HepG2 (cell line): Measurements from ENCODE around the gene USP32. TPM values are rescaled to one million over a fixed set of nuclear protein-coding genes. Genes with fewer than 3 reads are reported as not detected.

Experiments
- ATAC-seq: fragments of 200-7000 bp; cut with Tn5 transposase; 3 replicates; pipeline ENCODE4 v1.9.1; 2020; ENCODE audit warnings: mild to moderate bottlenecking, moderate library complexity
- BruUV-seq: library from RNA; stranded (reverse); fragments of 400-500 nt; replicated peaks from 2 replicates; lab custom pipeline; 2021; lab: Mats Ljungman, UMichigan
- CTCF ChIA-PET: fragments of 300-600 bp; formaldehyde crosslinking; extraction: SDS; loops from one replicate; lab custom pipeline; 2021; ENCODE audit warnings: low total read pairs, inconsistent platforms, low intra/inter-chr PET ratio; lab: Yijun Ruan, JAX
- POLR2A ChIA-PET: fragments of 350-600 bp; sonication (Branson Sonifier 250); formaldehyde crosslinking; loops from one replicate; lab custom pipeline; 2020; ENCODE audit warnings: antibody characterized with exemption, inconsistent platforms; lab: Yijun Ruan, JAX
- DNase-seq: peaks from one replicate; pipeline ENCODE4 v3.0.0-alpha.2; 2015; ENCODE audit warnings: low spot score
- FAIRE-seq: peaks from 3 replicates; lab custom pipeline; 2011; peaks lifted over from hg19 to GRCh38; lab: Jason Lieb, UNC
- H2AFZ ChIP-seq: one replicate; pipeline ENCODE4 v1.6.1; 2011; ENCODE audit warnings: low read length, inconsistent platforms
- H3K27ac ChIP-seq: fragments of 300-600 bp; 3 replicates; pipeline ENCODE4 v1.8.0; 2011; ENCODE audit warnings: mixed run types, mild to moderate bottlenecking, mixed read lengths, low read length, inconsistent platforms; ENCODE audit not compliant: insufficient read depth; ENCODE audit errors: extremely low read length
- H3K27me3 ChIP-seq, 2 experiments: fragments of 200-600 bp in 1 of 2; 2 replicates in 1 of 2; 3 replicates in 1 of 2; pipeline versions ENCODE4 v1.6.0 to v1.8.0; 2011; ENCODE audit warnings: low read length in 2 of 2, mild to moderate bottlenecking in 2 of 2, moderate library complexity in 2 of 2, inconsistent platforms in 1 of 2; ENCODE audit not compliant: insufficient read depth in 2 of 2, control insufficient read depth in 1 of 2
- H3K36me3 ChIP-seq, 2 experiments: fragments of 200-600 bp in 1 of 2; replicated peaks in 1 of 2; 2 replicates in 1 of 2; 3 replicates in 1 of 2; pipeline versions ENCODE4 v1.5.1 to v1.8.0; 2011; ENCODE audit warnings: low read length in 2 of 2, inconsistent platforms in 1 of 2; ENCODE audit not compliant: insufficient read depth in 2 of 2, control insufficient read depth in 1 of 2
- H3K4me1 ChIP-seq: 2 replicates; pipeline ENCODE4 v1.5.1; 2012; ENCODE audit warnings: low read length, inconsistent platforms; ENCODE audit not compliant: insufficient read depth
- H3K4me2 ChIP-seq: 2 replicates; pipeline ENCODE4 v1.6.0; 2011; ENCODE audit warnings: low read depth, low read length, inconsistent platforms
- H3K4me3 ChIP-seq, 3 experiments: fragments of 200-600 bp in 1 of 3; sonication (generic), shearing (Covaris generic) in 1 of 3; replicated peaks in 1 of 3; 2 replicates each; pipeline ENCODE4 v1.5.1; 2011 to 2016; ENCODE audit warnings: low read length in 3 of 3, inconsistent platforms in 2 of 3, low read depth in 2 of 3, mild to moderate bottlenecking in 2 of 3, control low read depth in 1 of 3, mixed read lengths in 1 of 3; ENCODE audit not compliant: insufficient read depth in 1 of 3
- H3K79me2 ChIP-seq: one replicate; pipeline ENCODE4 v1.6.1; 2011; ENCODE audit warnings: low read length, inconsistent platforms; ENCODE audit not compliant: insufficient read depth
- H3K9ac ChIP-seq: 2 replicates; pipeline ENCODE4 v1.6.0; 2011; ENCODE audit warnings: mild to moderate bottlenecking, low read depth, low read length, inconsistent platforms; ENCODE audit not compliant: insufficient read depth
- H3K9me3 ChIP-seq: 2 replicates; pipeline ENCODE4 v1.5.1; 2012; ENCODE audit warnings: mild to moderate bottlenecking, low read length
- H4K20me1 ChIP-seq: 2 replicates; pipeline ENCODE4 v1.6.0; 2011; ENCODE audit warnings: inconsistent platforms, mild to moderate bottlenecking, low read length, moderate library complexity; ENCODE audit not compliant: insufficient read depth
- IRF2 ChIP-seq: IDR thresholded peaks from 2 replicates; pipeline ENCODE4 v1.6.1; 2018; ENCODE audit warnings: missing genetic modification reagents, missing compliant biosample characterization
- MZF1 ChIP-seq: sonication (generic); formaldehyde crosslinking; IDR thresholded peaks from 2 replicates; pipeline ENCODE4 v1.8.1; 2023; ENCODE audit warnings: mild to moderate bottlenecking, missing genetic modification reagents, borderline replicate concordance
- TBP ChIP-seq: sonication (generic); formaldehyde crosslinking; IDR thresholded peaks from 2 replicates; pipeline ENCODE4 v1.5.0; 2020; ENCODE audit warnings: missing genetic modification reagents
- ZBTB34 ChIP-seq: sonication (generic); formaldehyde crosslinking; IDR thresholded peaks from 2 replicates; pipeline ENCODE4 v1.8.0; 2022; ENCODE audit warnings: mild to moderate bottlenecking, missing genetic modification reagents
- ZNF280D ChIP-seq: sonication (generic); formaldehyde crosslinking; IDR thresholded peaks from 2 replicates; pipeline ENCODE4 v1.5.1; 2020; ENCODE audit warnings: mild to moderate bottlenecking, missing genetic modification reagents
- ZNF468 ChIP-seq: sonication (generic); formaldehyde crosslinking; IDR thresholded peaks from 2 replicates; pipeline ENCODE4 v1.8.0; 2022; ENCODE audit warnings: mild to moderate bottlenecking, moderate library complexity, missing genetic modification reagents
- ZNF792 ChIP-seq: IDR thresholded peaks from 2 replicates; pipeline ENCODE4 v1.6.1; 2016
- ZNF883 ChIP-seq: sonication (generic); formaldehyde crosslinking; IDR thresholded peaks from 2 replicates; pipeline ENCODE4 v1.5.1; 2020; ENCODE audit warnings: mild to moderate bottlenecking, missing genetic modification reagents; ENCODE audit errors: not compliant biosample characterization
- ZNF891 ChIP-seq: sonication (generic); formaldehyde crosslinking; IDR thresholded peaks from 2 replicates; pipeline ENCODE4 v1.5.0; 2020; ENCODE audit warnings: mild to moderate bottlenecking, missing genetic modification reagents
- ZXDC ChIP-seq: sonication (generic); formaldehyde crosslinking; IDR thresholded peaks from 2 replicates; pipeline ENCODE4 v1.5.0; 2020; ENCODE audit warnings: mild to moderate bottlenecking, missing genetic modification reagents
- WGBS: methylation state at CpG from one replicate; pipeline ENCODE4 v1.1.6; 2017; ENCODE audit warnings: low lambda C conversion rate; 5-methylcytosine and 5-hydroxymethylcytosine counted together
- in situ Hi-C: cut with HindIII; loops from 2 replicates; pipeline ENCODE4 v1.10.0; 2017; ENCODE audit warnings: low pct_unique_long_range_greater_than_20kb; ENCODE audit not compliant: extremely low pct_ligation_motif_present
- intact Hi-C: fragments of 100-400 bp; cut with micrococcal nuclease; formaldehyde crosslinking; loops from one replicate; pipeline ENCODE4 v1.10.0; 2022; ENCODE audit not compliant: unreplicated experiment
- polyA plus RNA-seq, 8 experiments: library from polyadenylated mRNA; depleted of rRNA in 3 of 8; stranded (reverse) in 7 of 8; unstranded in 1 of 8; fragments of >200 nt; fragmentation: Illumina TruSeq in 4 of 8; extraction: Trizol in 4 of 8; gene quantifications; 2 replicates each; pipeline versions ENCODE4 v1.2.1 to v1.2.3, GENCODE V29; 2011 to 2016; ENCODE audit warnings: low read depth in 4 of 8, missing spikeins in 1 of 8, mixed read lengths in 1 of 8; ENCODE audit not compliant: insufficient read depth in 1 of 8
- total RNA-seq, 5 experiments: library from RNA; depleted of rRNA; stranded (reverse); fragments of >200 nt; fragmentation: Illumina TruSeq; extraction: Trizol; gene quantifications; 2 replicates each; pipeline ENCODE4 v1.2.3, GENCODE V29; 2016; ENCODE audit warnings: low read depth in 1 of 5

Gene USP32
- total and polyA plus RNA-seq, 2 of the 13 experiments (the other 11 are each of a cell fraction or from before 2014, with no cell fraction given) = 24.9 to 39.9 TPM

GRCh38 chr17:60353773-60354172 is 38.2 kb downstream of the USP32 start:
- no peak for ATAC-seq
- H4K20me1 ChIP-seq = peaks cover 25% of the 10 kb centered on the region; the same call in 1 of the 2 replicates
- no peak overlapping the region for H3K4me3 ChIP-seq
- no peaks in the 10 kb centered on the region for H3K27me3 ChIP-seq
- no peak overlapping the region for H3K4me2 ChIP-seq
- no peak for FAIRE-seq
- no peak for TF ChIP-seq ZNF468 (CRISPR knock-in tag)
- no peak for TF ChIP-seq MZF1
- no peak for TF ChIP-seq ZNF883
- TF ChIP-seq ZNF280D (CRISPR knock-in tag) = no peak
- no peak for TF ChIP-seq ZXDC (CRISPR knock-in tag)
- TF ChIP-seq ZNF891 (CRISPR knock-in tag) = no peak
- TF ChIP-seq ZBTB34 = no peak
- TF ChIP-seq ZNF792 (CRISPR knock-in tag) = no peak
- TF ChIP-seq TBP (CRISPR knock-in tag) = no peak
- TF ChIP-seq IRF2 (CRISPR knock-in tag) = no peak
- no peaks in the 10 kb centered on the region for H3K36me3 ChIP-seq
- peaks cover 47% of the 10 kb centered on the region for H3K4me1 ChIP-seq
- CTCF ChIA-PET = interaction anchor here (0.6 kb wide), 1 partner anchor 32 kb away, joined by 3 read pairs; no protein-coding TSS in a partner anchor
- peaks cover 24% of the 10 kb centered on the region for H3K79me2 ChIP-seq
- no peak overlapping the region for H3K27ac ChIP-seq
- H2AFZ ChIP-seq = no peak overlapping the region
- BruUV-seq = no TSS peak
- POLR2A ChIA-PET = no interaction called here
- no peaks in the 10 kb centered on the region for H3K9me3 ChIP-seq
- intact Hi-C loops = no loop called here
- no peak for DNase-seq
- WGBS = 92% methylated on average over 4 of the region's 4 CpGs
- in situ Hi-C loops = no loop called here
- H3K9ac ChIP-seq = no peak overlapping the region
